Right atrium auricular region (tissue), 2 donors: ENCODE data around the gene PRKAG2. TPM values are rescaled to one million over a fixed set of nuclear protein-coding genes. Genes with fewer than 3 reads are reported as not detected.

Experiments used
- DNase-seq: peaks from one replicate; pipeline ENCODE4 v3.0.0-alpha.2; 2019; ENCODE audit warnings: low spot score
- H3K27ac ChIP-seq, 2 donors: fragments of 200-600 bp; sonication (generic); 1 replicate in 1 of 2; 2 replicates in 1 of 2; pipeline ENCODE4 v1.5.1; 2016 to 2019
- H3K27me3 ChIP-seq, 2 donors: fragments of 200-600 bp; sonication (generic); one replicate each; pipeline versions ENCODE4 v1.5.1 to v1.6.0; 2017 to 2019
- H3K36me3 ChIP-seq: fragments of 200-600 bp; sonication (generic); one replicate; pipeline ENCODE4 v1.5.1; 2016
- H3K4me1 ChIP-seq, 2 donors: fragments of 200-600 bp; sonication (generic); one replicate each; pipeline versions ENCODE4 v1.5.1 to v1.6.0; 2017 to 2019
- H3K4me3 ChIP-seq, 2 donors: fragments of 200-600 bp; sonication (generic); 1 replicate in 1 of 2; 2 replicates in 1 of 2; pipeline ENCODE4 v1.5.1; 2017 to 2019; ENCODE audit warnings: mild to moderate bottlenecking in 1 of 2, moderate library complexity in 1 of 2
- H3K9me3 ChIP-seq, 2 donors: fragments of 200-600 bp; sonication (generic); one replicate each; pipeline ENCODE4 v1.5.1; 2019
- total RNA-seq, 2 donors: library from RNA; depleted of rRNA; stranded (reverse); fragments of >200 nt; gene quantifications; one replicate each; pipeline ENCODE4 v1.1.0, GENCODE V29; 2016
- TF ChIP-seq, protein P1 (sequence below), 2 donors: fragments of 200-600 bp; sonication (generic); IDR thresholded peaks; one replicate each; pipeline ENCODE4 v1.5.1; 2019; ENCODE audit warnings: antibody characterized with exemption in 2 of 2

PRKAG2 gene
- total RNA-seq, 2 donors from 2014 or later = 133 to 177 TPM

GRCh38 chr7:151553356-151553755 lies 323.6 kb downstream of the PRKAG2 start:
- Histone ChIP-seq H3K4me3 (no peak overlapping the region), H3K9me3 (no peaks in the 10 kb centered on the region), H3K4me1 (peaks cover 0 to 12% of the 10 kb centered on the region in 2 donors), H3K27ac (peak overlapping the region in 1 of 2 donors; percentile 27), H3K27me3 (no peaks in the 10 kb centered on the region), H3K36me3 (peaks cover 27% of the 10 kb centered on the region)
- no peak for DNase-seq
- TF ChIP-seq, protein P1, sequence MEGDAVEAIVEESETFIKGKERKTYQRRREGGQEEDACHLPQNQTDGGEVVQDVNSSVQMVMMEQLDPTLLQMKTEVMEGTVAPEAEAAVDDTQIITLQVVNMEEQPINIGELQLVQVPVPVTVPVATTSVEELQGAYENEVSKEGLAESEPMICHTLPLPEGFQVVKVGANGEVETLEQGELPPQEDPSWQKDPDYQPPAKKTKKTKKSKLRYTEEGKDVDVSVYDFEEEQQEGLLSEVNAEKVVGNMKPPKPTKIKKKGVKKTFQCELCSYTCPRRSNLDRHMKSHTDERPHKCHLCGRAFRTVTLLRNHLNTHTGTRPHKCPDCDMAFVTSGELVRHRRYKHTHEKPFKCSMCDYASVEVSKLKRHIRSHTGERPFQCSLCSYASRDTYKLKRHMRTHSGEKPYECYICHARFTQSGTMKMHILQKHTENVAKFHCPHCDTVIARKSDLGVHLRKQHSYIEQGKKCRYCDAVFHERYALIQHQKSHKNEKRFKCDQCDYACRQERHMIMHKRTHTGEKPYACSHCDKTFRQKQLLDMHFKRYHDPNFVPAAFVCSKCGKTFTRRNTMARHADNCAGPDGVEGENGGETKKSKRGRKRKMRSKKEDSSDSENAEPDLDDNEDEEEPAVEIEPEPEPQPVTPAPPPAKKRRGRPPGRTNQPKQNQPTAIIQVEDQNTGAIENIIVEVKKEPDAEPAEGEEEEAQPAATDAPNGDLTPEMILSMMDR (IDR thresholded peaks at IDR 0.05) = no peak

DNA sequence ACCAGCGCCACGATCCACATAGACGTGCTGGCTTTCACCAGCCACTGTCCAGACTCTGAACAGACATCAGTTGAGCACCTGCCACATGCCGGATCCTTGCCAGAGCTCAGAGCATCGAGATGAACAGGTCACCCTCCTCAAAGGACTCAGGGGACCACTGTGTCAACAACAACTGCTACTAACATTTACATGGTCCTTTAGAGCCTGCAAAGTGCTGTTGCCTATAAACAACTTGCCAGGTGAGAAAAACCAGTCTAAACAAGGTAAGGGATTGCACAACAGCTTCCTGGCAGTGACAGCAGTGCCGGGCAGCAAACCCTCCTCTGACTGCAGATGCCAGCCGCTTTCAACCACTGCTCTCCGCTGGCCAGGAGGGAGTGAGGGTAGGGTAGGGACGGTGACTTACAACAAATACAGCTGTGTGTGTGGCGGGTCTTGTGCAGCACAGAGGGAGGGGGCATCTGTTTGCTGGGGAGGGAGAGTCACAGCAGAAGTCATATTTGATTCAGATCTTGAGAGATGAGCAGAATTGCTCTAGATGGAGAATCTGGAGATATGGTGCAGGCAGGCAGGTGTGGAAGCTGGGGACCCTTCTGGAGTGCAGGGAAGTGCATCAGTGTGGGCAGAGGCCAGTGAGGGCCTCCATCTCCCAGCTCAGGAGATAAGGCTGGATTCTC lies 324.4 kb downstream of the PRKAG2 start:
- Histone ChIP-seq H3K4me3 (no peak overlapping the region), H3K4me1 (peaks cover 0 to 12% of the 10 kb centered on the region in 2 donors), H3K36me3 (peaks cover 20% of the 10 kb centered on the region), H3K27me3 (no peaks in the 10 kb centered on the region), H3K9me3 (no peaks in the 10 kb centered on the region), H3K27ac (peak overlapping the region; percentile 27)
- no peak for DNase-seq
- TF ChIP-seq, protein P1 (IDR thresholded peaks at IDR 0.05) = no peak

GRCh38 chr7:151551820-151552219 lies 325.1 kb downstream of the PRKAG2 start:
- no peaks in the 10 kb centered on the region for H3K27me3 ChIP-seq
- H3K36me3 ChIP-seq = peaks cover 15% of the 10 kb centered on the region
- H3K4me3 ChIP-seq = no peak overlapping the region
- H3K9me3 ChIP-seq = no peaks in the 10 kb centered on the region
- peak overlapping the region; percentile 27 for H3K27ac ChIP-seq
- TF ChIP-seq, protein P1 (IDR thresholded peaks at IDR 0.05) = no peak
- H3K4me1 ChIP-seq = peaks cover 0 to 12% of the 10 kb centered on the region in 2 donors
- DNase-seq = no peak

DNA sequence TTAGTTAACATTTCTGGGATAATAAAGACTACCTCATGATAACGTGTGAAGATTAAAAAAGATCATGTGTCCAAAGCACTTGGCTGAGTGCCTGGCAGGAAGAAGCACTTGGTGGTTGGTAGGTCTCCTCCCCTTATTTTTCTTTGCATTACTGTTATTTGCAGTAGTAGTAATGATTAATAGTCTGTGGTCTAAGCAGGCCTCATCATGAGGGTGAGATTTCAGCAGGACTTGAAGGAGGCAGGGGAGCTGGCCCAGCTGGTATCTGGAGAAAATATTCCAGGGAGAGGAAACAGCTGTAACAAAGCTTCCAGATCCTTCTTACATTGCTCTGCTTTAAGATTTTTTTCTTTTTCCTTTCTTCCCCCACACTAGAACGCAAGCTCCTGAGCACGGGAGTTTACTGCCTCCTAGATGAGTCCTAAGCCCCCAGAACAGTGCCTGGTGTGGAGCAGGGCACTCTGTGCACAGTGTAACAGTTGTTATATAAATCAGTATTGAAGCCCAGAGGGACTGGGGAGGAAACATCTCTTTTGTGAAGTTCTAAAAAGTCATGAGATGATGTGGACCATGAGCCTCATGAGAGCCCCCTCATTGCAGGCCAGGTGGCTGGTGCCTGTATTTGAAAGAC lies 326.1 kb downstream of the PRKAG2 start:
- Histone ChIP-seq H3K36me3 (peaks cover 5% of the 10 kb centered on the region), H3K27me3 (no peaks in the 10 kb centered on the region), H3K4me1 (peaks cover 0 to 12% of the 10 kb centered on the region in 2 donors), H3K4me3 (no peak overlapping the region), H3K9me3 (no peaks in the 10 kb centered on the region), H3K27ac (no peak overlapping the region)
- no peak for DNase-seq
- TF ChIP-seq, protein P1 (IDR thresholded peaks at IDR 0.05) = no peak

DNA sequence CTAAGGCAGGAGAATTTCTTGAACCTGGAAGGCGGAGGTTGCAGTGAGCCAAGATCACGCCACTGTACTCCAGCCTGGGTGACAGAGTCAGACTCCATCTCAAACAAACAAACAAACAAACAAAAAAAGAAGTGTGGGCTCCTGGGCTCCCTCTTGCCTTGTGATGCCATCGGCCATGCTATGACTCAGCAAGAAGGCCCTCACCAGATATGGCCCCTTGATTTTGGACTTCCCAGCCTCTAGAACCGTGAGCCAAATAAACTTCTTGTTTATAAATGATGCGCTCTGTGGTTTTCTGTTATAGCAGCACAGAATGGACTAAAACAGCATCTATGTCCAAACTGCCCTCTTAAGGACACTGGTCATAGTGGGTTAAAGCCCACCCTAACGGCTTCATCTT lies 327.3 kb downstream of the PRKAG2 start:
- no peak for DNase-seq
- H3K9me3 ChIP-seq = no peaks in the 10 kb centered on the region
- no peaks in the 10 kb centered on the region for H3K36me3 ChIP-seq
- no peaks in the 10 kb centered on the region for H3K27me3 ChIP-seq
- peaks cover 0 to 12% of the 10 kb centered on the region in 2 donors for H3K4me1 ChIP-seq
- TF ChIP-seq, protein P1 (IDR thresholded peaks at IDR 0.05) = no peak
- H3K27ac ChIP-seq = no peak overlapping the region
- H3K4me3 ChIP-seq = no peak overlapping the region
